ENCODE data around the gene LRRC8A.

The LRRC8A gene

GRCh38 chr9:128898382-128898781 is 16.4 kb downstream of the LRRC8A start:
- no peak for DNase-seq (ENCODE audit: low read depth, low spot score)
- no peak overlapping the region for H3K4me3 ChIP-seq (ENCODE audit: low read length)

GRCh38 chr9:128898845-128899565 is 17.1 kb downstream of the LRRC8A start:
- no peak overlapping the region for H3K4me3 ChIP-seq (ENCODE audit: low read length)
- DNase-seq (ENCODE audit: low read depth, low spot score) = no peak

- H3K4me3 ChIP-seq (ENCODE audit: low read length) = no peak overlapping the region
- peak; percentile 60 for DNase-seq (ENCODE audit: low read depth, low spot score)
Measured at GRCh38 chr9:128899566-128900322, 17.8 kb downstream of the LRRC8A start.

GRCh38 chr9:128901379-128901778 is 19.4 kb downstream of the LRRC8A start:
- no peak overlapping the region for H3K4me3 ChIP-seq (ENCODE audit: low read length)
- no peak for DNase-seq (ENCODE audit: low read depth, low spot score)

- H3K4me3 ChIP-seq (ENCODE audit: low read length) = peak overlapping the region; percentile 25
- DNase-seq (ENCODE audit: low read depth, low spot score) = no peak
Measured at GRCh38 chr9:128901822-128902221, 19.9 kb downstream of the LRRC8A start.

GRCh38 chr9:128902351-128903078 is 20.6 kb downstream of the LRRC8A start:
- H3K4me3 ChIP-seq (ENCODE audit: low read length) = peak overlapping the region; percentile 34
- peak; percentile 92 for DNase-seq (ENCODE audit: low read depth, low spot score)

GRCh38 chr9:128903079-128903461 is 21.1 kb downstream of the LRRC8A start:
- H3K4me3 ChIP-seq (ENCODE audit: low read length) = no peak overlapping the region
- no peak for DNase-seq (ENCODE audit: low read depth, low spot score)

GRCh38 chr9:128903871-128904620 is 22.1 kb downstream of the LRRC8A start:
- no peak overlapping the region for H3K4me3 ChIP-seq (ENCODE audit: low read length)
- no peak for DNase-seq (ENCODE audit: low read depth, low spot score)

GRCh38 chr9:128905964-128906363 is 24.0 kb downstream of the LRRC8A start:
- H3K4me3 ChIP-seq (ENCODE audit: low read length) = no peak overlapping the region
- DNase-seq (ENCODE audit: low read depth, low spot score) = no peak

GRCh38 chr9:128906741-128907140 is 24.8 kb downstream of the LRRC8A start:
- H3K4me3 ChIP-seq (ENCODE audit: low read length) = no peak overlapping the region
- no peak for DNase-seq (ENCODE audit: low read depth, low spot score)

GRCh38 chr9:128908372-128908771 is 26.4 kb downstream of the LRRC8A start:
- DNase-seq (ENCODE audit: low read depth, low spot score) = no peak
- no peak overlapping the region for H3K4me3 ChIP-seq (ENCODE audit: low read length)

- DNase-seq (ENCODE audit: low read depth, low spot score) = no peak
- no peak overlapping the region for H3K4me3 ChIP-seq (ENCODE audit: low read length)
Measured at GRCh38 chr9:128909859-128910258, 27.9 kb downstream of the LRRC8A start.

- DNase-seq (ENCODE audit: low read depth, low spot score) = no peak
- no peak overlapping the region for H3K4me3 ChIP-seq (ENCODE audit: low read length)
Measured at GRCh38 chr9:128910906-128911305, 29.0 kb downstream of the LRRC8A start.

- no peak overlapping the region for H3K4me3 ChIP-seq (ENCODE audit: low read length)
- DNase-seq (ENCODE audit: low read depth, low spot score) = no peak
Measured at GRCh38 chr9:128911529-128912035, 29.6 kb downstream of the LRRC8A start.

GRCh38 chr9:128912270-128912853 is 30.4 kb downstream of the LRRC8A start:
- no peak overlapping the region for H3K4me3 ChIP-seq (ENCODE audit: low read length)
- no peak for DNase-seq (ENCODE audit: low read depth, low spot score)

GRCh38 chr9:128913048-128913900 is 31.3 kb downstream of the LRRC8A start:
- H3K4me3 ChIP-seq (ENCODE audit: low read length) = no peak overlapping the region
- no peak for DNase-seq (ENCODE audit: low read depth, low spot score)

- H3K4me3 ChIP-seq (ENCODE audit: low read length) = no peak overlapping the region
- no peak for DNase-seq (ENCODE audit: low read depth, low spot score)
Measured at GRCh38 chr9:128913995-128914772, 32.3 kb downstream of the LRRC8A start.

All from Jurkat, Clone E6-1 (cell line).